Measurements from ENCODE around the gene ATG16L2.
"Not testable (repeated sequence)": the region's sequence is repeated elsewhere in the genome, so short reads cannot be mapped to it uniquely, and the experiment has no call there.

ATG16L2 gene

GRCh38 chr11:72826191-72826941 is 12.2 kb downstream of the ATG16L2 start:
- DNase-seq (ENCODE audit: low spot score) = no peak

- no peak for DNase-seq (ENCODE audit: low spot score)
Observed at GRCh38 chr11:72826942-72827480, 12.8 kb downstream of the ATG16L2 start.

GRCh38 chr11:72827656-72828055 is 13.4 kb downstream of the ATG16L2 start:
- not testable (repeated sequence) for DNase-seq (ENCODE audit: low spot score)

GRCh38 chr11:72828081-72828567 is 13.9 kb downstream of the ATG16L2 start:
- DNase-seq (ENCODE audit: low spot score) = no peak

GRCh38 chr11:72828692-72829101 is 14.5 kb downstream of the ATG16L2 start:
- no peak for DNase-seq (ENCODE audit: low spot score)

GRCh38 chr11:72829178-72829577 is 15.0 kb downstream of the ATG16L2 start:
- DNase-seq (ENCODE audit: low spot score) = no peak

GRCh38 chr11:72829884-72830533 is 15.8 kb downstream of the ATG16L2 start:
- DNase-seq (ENCODE audit: low spot score) = no peak

GRCh38 chr11:72831521-72832300 is 17.5 kb downstream of the ATG16L2 start:
- peak; percentile 80 for DNase-seq (ENCODE audit: low spot score)

GRCh38 chr11:72832301-72833082 is 18.3 kb downstream of the ATG16L2 start:
- DNase-seq (ENCODE audit: low spot score) = no peak

GRCh38 chr11:72833083-72833733 is 19.0 kb downstream of the ATG16L2 start:
- no peak for DNase-seq (ENCODE audit: low spot score)

- no peak for DNase-seq (ENCODE audit: low spot score)
Observed at GRCh38 chr11:72833811-72834493, 19.7 kb downstream of the ATG16L2 start.

GRCh38 chr11:72834905-72835304 is 20.7 kb downstream of the ATG16L2 start:
- no peak for DNase-seq (ENCODE audit: low spot score)

GRCh38 chr11:72836111-72836510 is 21.9 kb downstream of the ATG16L2 start:
- no peak for DNase-seq (ENCODE audit: low spot score)

GRCh38 chr11:72838691-72839305 is 24.6 kb downstream of the ATG16L2 start:
- DNase-seq (ENCODE audit: low spot score) = no peak

- peak; percentile 61 for DNase-seq (ENCODE audit: low spot score)
Observed at GRCh38 chr11:72840780-72841179, 26.6 kb downstream of the ATG16L2 start.

- DNase-seq (ENCODE audit: low spot score) = no peak
Observed at GRCh38 chr11:72841397-72841796, 27.2 kb downstream of the ATG16L2 start.

- DNase-seq (ENCODE audit: low spot score) = no peak
Observed at GRCh38 chr11:72842126-72842525, 27.9 kb downstream of the ATG16L2 start.

- DNase-seq (ENCODE audit: low spot score) = no peak
Observed at GRCh38 chr11:72842653-72843330, 28.6 kb downstream of the ATG16L2 start.

GRCh38 chr11:72844356-72844755 is 30.1 kb downstream of the ATG16L2 start:
- no peak for DNase-seq (ENCODE audit: low spot score)

All from AG08396 (cell line).